ENCODE results near the gene NEUROD4.

NEUROD4 gene

DNA sequence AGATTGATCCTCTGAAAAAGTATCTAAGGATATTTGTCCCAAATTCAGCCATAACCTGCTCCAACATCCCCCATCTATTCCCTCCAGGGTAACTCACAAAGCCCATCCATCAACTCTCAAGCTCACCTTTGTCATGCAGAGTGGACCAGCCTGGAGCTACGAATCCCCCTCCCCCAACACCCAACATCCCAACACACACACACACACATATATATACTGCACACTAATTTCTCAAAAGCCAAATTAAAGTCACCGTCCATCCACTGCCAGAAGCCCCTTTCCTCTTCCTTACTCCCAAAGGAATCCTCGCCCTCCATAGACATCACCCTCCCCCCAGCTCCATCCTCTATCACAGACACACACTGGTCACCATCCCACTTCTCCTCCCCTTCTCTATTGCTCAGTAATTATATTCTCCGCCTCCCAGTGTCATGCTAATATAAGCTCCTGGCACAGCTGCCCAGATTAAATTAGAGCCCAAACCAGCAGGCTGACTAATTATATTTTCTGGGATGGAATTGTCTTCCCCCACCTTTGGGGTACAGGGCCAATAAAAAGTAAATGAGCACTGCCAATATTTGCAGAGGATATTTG, 21.7 kb upstream of the NEUROD4 start:
- no peak for DNase-seq (ENCODE audit: low read depth)
- TF ChIP-seq CTCF (IDR thresholded peaks at IDR 0.05; ENCODE audit: control insufficient read depth, insufficient read depth, low read depth, low read length, missing control alignments) = no peak
- no peak overlapping the region for H3K4me3 ChIP-seq (ENCODE audit: control insufficient read depth, low read depth, low read length)

DNA sequence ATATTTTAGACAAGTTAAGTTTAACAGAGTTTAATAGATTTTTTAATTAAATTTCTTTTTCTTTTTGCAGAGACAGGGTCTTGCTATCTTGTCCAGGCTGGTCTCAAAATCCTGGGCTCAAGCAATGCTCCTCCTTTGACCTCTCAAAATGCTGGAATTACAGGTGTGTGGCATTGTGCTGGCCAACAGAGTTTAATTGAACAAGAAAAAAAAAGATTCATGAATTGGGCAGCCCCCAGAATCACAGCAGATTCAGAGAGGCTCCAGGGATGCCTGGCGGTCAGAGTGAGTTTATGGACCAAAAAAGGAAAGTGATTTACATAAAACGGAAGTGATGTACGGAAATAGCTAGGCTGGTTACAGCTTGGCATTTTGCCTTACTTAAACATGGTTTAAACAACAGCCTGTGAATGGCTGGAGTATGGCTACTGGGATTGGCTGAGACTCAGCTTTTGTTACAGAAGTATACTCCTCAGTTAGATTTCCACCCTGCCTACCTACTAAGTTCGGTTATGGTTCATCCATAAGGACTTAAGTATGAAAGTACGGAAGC, 20.7 kb upstream of the NEUROD4 start:
- no peak for DNase-seq (ENCODE audit: low read depth)

DNA sequence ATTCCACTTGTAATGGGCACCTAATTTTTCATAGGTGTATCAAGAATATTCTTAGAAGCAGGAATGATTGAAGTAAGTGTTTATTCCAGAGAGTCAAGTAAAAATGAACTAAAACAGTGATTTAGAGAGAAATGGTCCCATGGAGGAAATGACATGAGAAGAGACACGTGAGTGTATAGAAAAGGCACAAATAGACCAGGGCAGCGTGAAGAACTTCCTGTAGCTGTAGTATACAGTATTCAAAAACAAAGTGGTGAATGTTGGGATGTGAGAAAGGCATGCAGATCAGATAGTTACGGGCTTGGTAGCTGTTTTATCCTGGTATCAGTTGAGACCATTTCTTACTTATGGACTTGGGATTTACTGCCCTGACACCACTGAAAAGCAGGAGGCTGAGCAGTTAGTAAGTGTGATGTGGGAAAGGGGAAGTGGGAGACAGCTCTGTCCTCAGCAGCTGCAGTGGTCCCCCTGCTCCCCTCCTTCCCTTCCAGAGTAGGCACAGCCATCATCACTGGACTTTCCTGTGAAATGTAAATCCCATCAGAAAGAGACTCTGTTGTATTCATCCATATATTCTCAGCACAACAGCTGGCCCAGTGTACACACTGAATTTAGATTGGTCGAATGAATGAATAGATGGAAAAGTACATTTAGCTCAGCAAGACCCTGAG, 18.4 kb upstream of the NEUROD4 start:
- H3K4me3 ChIP-seq (ENCODE audit: control insufficient read depth, low read depth, low read length) = no peak overlapping the region
- no peak for TF ChIP-seq CTCF (IDR thresholded peaks at IDR 0.05; ENCODE audit: control insufficient read depth, insufficient read depth, low read depth, low read length, missing control alignments)
- DNase-seq (ENCODE audit: low read depth) = no peak

More for the DNA sequence above, 20.7 kb upstream of the NEUROD4 start:
- no peak overlapping the region for H3K4me3 ChIP-seq (ENCODE audit: control insufficient read depth, low read depth, low read length)
- TF ChIP-seq CTCF (IDR thresholded peaks at IDR 0.05; ENCODE audit: control insufficient read depth, insufficient read depth, low read depth, low read length, missing control alignments) = no peak

- H3K4me3 ChIP-seq (ENCODE audit: control insufficient read depth, low read depth, low read length) = no peak overlapping the region
- TF ChIP-seq CTCF (IDR thresholded peaks at IDR 0.05; ENCODE audit: control insufficient read depth, insufficient read depth, low read depth, low read length, missing control alignments) = no peak
- DNase-seq (ENCODE audit: low read depth) = no peak
Measured at GRCh38 chr12:55002355-55002754, 17.4 kb upstream of the NEUROD4 start.

- DNase-seq (ENCODE audit: low read depth) = no peak
- no peak overlapping the region for H3K4me3 ChIP-seq (ENCODE audit: control insufficient read depth, low read depth, low read length)
- TF ChIP-seq CTCF (IDR thresholded peaks at IDR 0.05; ENCODE audit: control insufficient read depth, insufficient read depth, low read depth, low read length, missing control alignments) = no peak
Measured at GRCh38 chr12:55008944-55009585, 10.7 kb upstream of the NEUROD4 start.

DNA sequence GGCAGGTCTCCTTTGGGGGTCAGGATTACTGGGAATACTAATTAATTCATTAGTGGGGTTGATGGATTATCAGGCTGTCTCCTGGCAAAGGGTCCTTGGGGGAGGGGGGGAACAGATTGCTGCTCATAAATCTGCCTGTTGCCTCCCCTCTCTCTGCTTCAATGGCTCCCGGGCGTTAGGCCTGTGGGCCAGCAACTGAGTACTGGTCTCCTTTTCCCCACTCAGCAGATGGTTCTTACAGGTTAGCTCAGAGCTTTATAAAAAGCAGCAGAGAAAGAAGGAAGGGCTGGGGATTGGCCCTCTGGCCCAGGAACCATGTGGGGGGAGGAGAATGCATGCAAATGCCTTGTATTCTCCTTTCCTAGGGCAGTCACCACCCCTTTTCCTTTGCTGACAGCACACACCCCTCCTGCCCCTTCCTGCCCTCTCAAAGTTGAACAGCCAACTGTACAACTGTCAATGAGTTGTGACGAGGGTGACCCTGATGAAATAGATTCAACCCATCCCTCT, 2.3 kb upstream of the NEUROD4 start:
- no peak for TF ChIP-seq CTCF (IDR thresholded peaks at IDR 0.05; ENCODE audit: control insufficient read depth, insufficient read depth, low read depth, low read length, missing control alignments)
- H3K4me3 ChIP-seq (ENCODE audit: control insufficient read depth, low read depth, low read length) = no peak overlapping the region
- no peak for DNase-seq (ENCODE audit: low read depth)
